ENCODE results near the gene ATRNL1. TPM values are rescaled to one million over a fixed set of nuclear protein-coding genes. Genes with fewer than 3 reads are reported as not detected.
"Not testable (repeated sequence)": the region's sequence is repeated elsewhere in the genome, so short reads cannot be mapped to it uniquely, and the experiment has no call there.

The ATRNL1 gene
- total RNA-seq, 1 experiment from 2014 or later, result not detected

GRCh38 chr10:115321360-115321759, 228.2 kb downstream of the ATRNL1 start:
- Mint-ChIP-seq H3K9me3 (ENCODE audit: unreplicated experiment) (no peaks in the 10 kb centered on the region), H3K27me3 (ENCODE audit: insufficient read depth, unreplicated experiment) (peaks cover 57% of the 10 kb centered on the region), H3K4me3 (ENCODE audit: unreplicated experiment) (no peak overlapping the region), H3K27ac (ENCODE audit: low read depth, unreplicated experiment) (no peak overlapping the region), H3K36me3 (ENCODE audit: insufficient read depth, unreplicated experiment) (no peaks in the 10 kb centered on the region), H3K4me1 (ENCODE audit: insufficient read depth, unreplicated experiment) (no peaks in the 10 kb centered on the region)
- DNase-seq (ENCODE audit: unreplicated experiment), result no peak
- CTCF ChIA-PET, result interaction anchor here (0.7 kb wide), 1 partner anchor 809 kb away, joined by 3 read pairs; no protein-coding TSS in a partner anchor
- intact Hi-C loops (cut with micrococcal nuclease), result no loop called here
- POLR2A ChIA-PET, result no interaction called here
- BruUV-seq (replicated peaks), result no TSS peak
- no peak for TF ChIP-seq CTCF (IDR thresholded peaks at IDR 0.05; ENCODE audit: unreplicated experiment)

GRCh38 chr10:115328331-115328730, 235.2 kb downstream of the ATRNL1 start:
- H3K27ac Mint-ChIP-seq (ENCODE audit: low read depth, unreplicated experiment), result no peak overlapping the region
- H3K4me3 Mint-ChIP-seq (ENCODE audit: unreplicated experiment), result no peak overlapping the region
- DNase-seq (ENCODE audit: unreplicated experiment), result no peak
- BruUV-seq (replicated peaks), result no TSS peak
- peaks cover 36% of the 10 kb centered on the region for H3K27me3 Mint-ChIP-seq (ENCODE audit: insufficient read depth, unreplicated experiment)
- no peaks in the 10 kb centered on the region for H3K4me1 Mint-ChIP-seq (ENCODE audit: insufficient read depth, unreplicated experiment)
- ChIA-PET POLR2A (no interaction called here), CTCF (interaction anchor here (0.6 kb wide), 1 partner anchor 208 kb away, joined by 4 read pairs; no protein-coding TSS in a partner anchor)
- intact Hi-C loops (cut with micrococcal nuclease), result no loop called here
- H3K36me3 Mint-ChIP-seq (ENCODE audit: insufficient read depth, unreplicated experiment), result no peaks in the 10 kb centered on the region
- TF ChIP-seq CTCF (IDR thresholded peaks at IDR 0.05; ENCODE audit: unreplicated experiment), result no peak
- H3K9me3 Mint-ChIP-seq (ENCODE audit: unreplicated experiment), result no peaks in the 10 kb centered on the region

GRCh38 chr10:115335366-115335765, 242.2 kb downstream of the ATRNL1 start:
- intact Hi-C loops (cut with micrococcal nuclease), result no loop called here
- Mint-ChIP-seq H3K9me3 (ENCODE audit: unreplicated experiment) (no peaks in the 10 kb centered on the region), H3K4me3 (ENCODE audit: unreplicated experiment) (no peak overlapping the region), H3K36me3 (ENCODE audit: insufficient read depth, unreplicated experiment) (no peaks in the 10 kb centered on the region), H3K4me1 (ENCODE audit: insufficient read depth, unreplicated experiment) (no peaks in the 10 kb centered on the region), H3K27me3 (ENCODE audit: insufficient read depth, unreplicated experiment) (peaks cover 64% of the 10 kb centered on the region), H3K27ac (ENCODE audit: low read depth, unreplicated experiment) (no peak overlapping the region)
- no TSS peak for BruUV-seq (replicated peaks)
- no peak for DNase-seq (ENCODE audit: unreplicated experiment)
- CTCF ChIA-PET, result interaction anchor here (1.2 kb wide), 1 partner anchor 237 kb away, joined by 3 read pairs; no protein-coding TSS in a partner anchor
- POLR2A ChIA-PET, result no interaction called here
- no peak for TF ChIP-seq CTCF (IDR thresholded peaks at IDR 0.05; ENCODE audit: unreplicated experiment)

- Mint-ChIP-seq H3K27me3 (ENCODE audit: insufficient read depth, unreplicated experiment) (peaks cover 90% of the 10 kb centered on the region), H3K9me3 (ENCODE audit: unreplicated experiment) (no peaks in the 10 kb centered on the region), H3K27ac (ENCODE audit: low read depth, unreplicated experiment) (no peak overlapping the region), H3K4me1 (ENCODE audit: insufficient read depth, unreplicated experiment) (no peaks in the 10 kb centered on the region), H3K36me3 (ENCODE audit: insufficient read depth, unreplicated experiment) (no peaks in the 10 kb centered on the region), H3K4me3 (ENCODE audit: unreplicated experiment) (no peak overlapping the region)
- CTCF ChIA-PET, result no interaction called here
- BruUV-seq (replicated peaks), result no TSS peak
- peak; percentile 77 for DNase-seq (ENCODE audit: unreplicated experiment)
- intact Hi-C loops (cut with micrococcal nuclease), result loop anchor here (1.0 to 10.0 kb wide), 5 partner anchors 62 to 1032 kb away; no protein-coding TSS in a partner anchor
- peak; percentile 90 for TF ChIP-seq CTCF (IDR thresholded peaks at IDR 0.05; ENCODE audit: unreplicated experiment)
- POLR2A ChIA-PET, result no interaction called here
These were observed 262.1 kb downstream of the ATRNL1 start for GRCh38 chr10:115355162-115355760.

- H3K4me1 Mint-ChIP-seq (ENCODE audit: insufficient read depth, unreplicated experiment); BruUV-seq (replicated peaks); H3K36me3 Mint-ChIP-seq (ENCODE audit: insufficient read depth, unreplicated experiment); POLR2A ChIA-PET; intact Hi-C loops (cut with micrococcal nuclease); H3K4me3 Mint-ChIP-seq (ENCODE audit: unreplicated experiment); H3K27me3 Mint-ChIP-seq (ENCODE audit: insufficient read depth, unreplicated experiment); H3K9me3 Mint-ChIP-seq (ENCODE audit: unreplicated experiment); H3K27ac Mint-ChIP-seq (ENCODE audit: low read depth, unreplicated experiment); DNase-seq (ENCODE audit: unreplicated experiment): not testable (repeated sequence)
- CTCF ChIA-PET, result interaction anchor here (0.6 to 1.2 kb wide), 3 partner anchors 14 to 202 kb away, joined by 3 to 4 read pairs (median 3); no protein-coding TSS in a partner anchor
These were observed 274.8 kb downstream of the ATRNL1 start for GRCh38 chr10:115367920-115368319.
